Smooth muscle cell (in vitro differentiated cells): ENCODE results near the gene ANO1. TPM values are rescaled to one million over a fixed set of nuclear protein-coding genes. Genes with fewer than 3 reads are reported as not detected.

Source experiments
- DNase-seq: peaks from one replicate; lab custom pipeline; 2025; ENCODE audit not compliant: unreplicated experiment; lab: John Stamatoyannopoulos, UW
- H2AFZ ChIP-seq: fragments of 200-600 bp; sonication (generic); 2 replicates; pipeline ENCODE4 v1.6.0; 2016; ENCODE audit warnings: antibody characterized with exemption, low read depth, mild to moderate bottlenecking
- H3F3A ChIP-seq: fragments of 200-600 bp; sonication (generic); 2 replicates; pipeline ENCODE4 v1.6.0; 2017; ENCODE audit warnings: antibody characterized with exemption, low read depth
- H3K27ac ChIP-seq: fragments of 200-600 bp; sonication (generic); 2 replicates; pipeline ENCODE4 v1.5.1; 2016; ENCODE audit warnings: low read depth, mild to moderate bottlenecking
- H3K27me3 ChIP-seq: fragments of 200-600 bp; sonication (generic); 2 replicates; pipeline ENCODE4 v1.6.1; 2016; ENCODE audit warnings: low read depth, mild to moderate bottlenecking
- H3K36me3 ChIP-seq: fragments of 200-600 bp; sonication (generic); 2 replicates; pipeline ENCODE4 v1.5.1; 2016; ENCODE audit warnings: low read depth
- H3K4me1 ChIP-seq: fragments of 200-600 bp; sonication (generic); 2 replicates; pipeline ENCODE4 v1.5.1; 2016; ENCODE audit warnings: low read depth
- H3K4me2 ChIP-seq: fragments of 200-600 bp; sonication (generic); 2 replicates; pipeline ENCODE4 v1.6.0; 2016; ENCODE audit warnings: mild to moderate bottlenecking
- H3K4me3 ChIP-seq: fragments of 200-600 bp; sonication (generic); 2 replicates; pipeline ENCODE4 v1.5.1; 2016; ENCODE audit warnings: mild to moderate bottlenecking
- H3K79me2 ChIP-seq: fragments of 200-600 bp; sonication (generic); 2 replicates; pipeline ENCODE4 v1.6.0; 2016; ENCODE audit warnings: low read depth, mild to moderate bottlenecking
- H3K9ac ChIP-seq: fragments of 200-600 bp; sonication (generic); 2 replicates; pipeline ENCODE4 v1.6.0; 2016; ENCODE audit warnings: low read depth
- H3K9me3 ChIP-seq: fragments of 200-600 bp; sonication (generic); replicated peaks from 2 replicates; pipeline ENCODE4 v1.5.1; 2016; ENCODE audit warnings: low read depth
- H4K20me1 ChIP-seq: fragments of 200-600 bp; sonication (generic); 2 replicates; pipeline ENCODE4 v1.6.0; 2016; ENCODE audit warnings: low read depth
- CTCF ChIP-seq: fragments of 200-600 bp; sonication (generic); IDR thresholded peaks from 2 replicates; pipeline ENCODE4 v1.5.1; 2017; ENCODE audit warnings: borderline replicate concordance, mild to moderate bottlenecking, antibody characterized with exemption; ENCODE audit not compliant: insufficient read depth, poor library complexity, severe bottlenecking
- WGBS: methylation state at CpG from one replicate; pipeline ENCODE4 v1.1.7; 2016; ENCODE audit warnings: low lambda C conversion rate; 5-methylcytosine and 5-hydroxymethylcytosine counted together
- polyA plus RNA-seq: library from polyadenylated mRNA; unstranded; fragments of >200 nt; fragmentation: Nextera tagmentation; extraction: Ambion mirVana; gene quantifications from 2 replicates; pipeline ENCODE4 v1.2.1, GENCODE V29; 2016
- total RNA-seq: library from RNA; depleted of rRNA; stranded (reverse); fragments of >200 nt; gene quantifications from 2 replicates; pipeline ENCODE4 v1.2.3, GENCODE V29; 2014

The ANO1 gene
- total and polyA plus RNA-seq, 2 experiments from 2014 or later: 93.4 to 133 TPM

GRCh38 chr11:70064726-70065317 lies 13.3 kb upstream of the ANO1 start:
- 84% methylated on average over 8 of the region's 8 CpGs for WGBS
- H2AFZ ChIP-seq: no peak overlapping the region
- no peaks in the 10 kb centered on the region for H3K27me3 ChIP-seq
- no peaks in the 10 kb centered on the region for H3K9me3 ChIP-seq
- H3K4me1 ChIP-seq: peaks cover 4% of the 10 kb centered on the region
- H3K79me2 ChIP-seq: no peaks in the 10 kb centered on the region
- DNase-seq: no peak
- no peak for TF ChIP-seq CTCF
- H3K4me3 ChIP-seq: no peak overlapping the region
- H3F3A ChIP-seq: no peaks in the 10 kb centered on the region
- no peak overlapping the region for H3K27ac ChIP-seq
- H3K4me2 ChIP-seq: no peak overlapping the region
- no peaks in the 10 kb centered on the region for H4K20me1 ChIP-seq
- no peak overlapping the region for H3K9ac ChIP-seq
- H3K36me3 ChIP-seq: no peaks in the 10 kb centered on the region

GRCh38 chr11:70065318-70066135 lies 12.6 kb upstream of the ANO1 start:
- Histone ChIP-seq H3K4me1 (peaks cover 4% of the 10 kb centered on the region), H3K4me3 (no peak overlapping the region), H3K27me3 (no peaks in the 10 kb centered on the region), H3F3A (no peaks in the 10 kb centered on the region), H3K27ac (no peak overlapping the region), H2AFZ (no peak overlapping the region), H3K36me3 (no peaks in the 10 kb centered on the region), H3K9ac (no peak overlapping the region), H4K20me1 (no peaks in the 10 kb centered on the region), H3K4me2 (no peak overlapping the region), H3K9me3 (no peaks in the 10 kb centered on the region), H3K79me2 (no peaks in the 10 kb centered on the region)
- 94% methylated on average over 21 of the region's 25 CpGs for WGBS
- DNase-seq: no peak
- TF ChIP-seq CTCF: no peak

GRCh38 chr11:70066136-70066520 lies 12.0 kb upstream of the ANO1 start:
- no peaks in the 10 kb centered on the region for H4K20me1 ChIP-seq
- no peak overlapping the region for H3K4me3 ChIP-seq
- H3K9ac ChIP-seq: no peak overlapping the region
- no peak overlapping the region for H2AFZ ChIP-seq
- no peak overlapping the region for H3K4me2 ChIP-seq
- no peaks in the 10 kb centered on the region for H3K79me2 ChIP-seq
- no peak for DNase-seq
- H3K36me3 ChIP-seq: no peaks in the 10 kb centered on the region
- 95% methylated on average over 2 of the region's 2 CpGs for WGBS
- no peaks in the 10 kb centered on the region for H3F3A ChIP-seq
- peaks cover 4% of the 10 kb centered on the region for H3K4me1 ChIP-seq
- H3K27ac ChIP-seq: no peak overlapping the region
- no peaks in the 10 kb centered on the region for H3K27me3 ChIP-seq
- no peak for TF ChIP-seq CTCF
- no peaks in the 10 kb centered on the region for H3K9me3 ChIP-seq

DNA sequence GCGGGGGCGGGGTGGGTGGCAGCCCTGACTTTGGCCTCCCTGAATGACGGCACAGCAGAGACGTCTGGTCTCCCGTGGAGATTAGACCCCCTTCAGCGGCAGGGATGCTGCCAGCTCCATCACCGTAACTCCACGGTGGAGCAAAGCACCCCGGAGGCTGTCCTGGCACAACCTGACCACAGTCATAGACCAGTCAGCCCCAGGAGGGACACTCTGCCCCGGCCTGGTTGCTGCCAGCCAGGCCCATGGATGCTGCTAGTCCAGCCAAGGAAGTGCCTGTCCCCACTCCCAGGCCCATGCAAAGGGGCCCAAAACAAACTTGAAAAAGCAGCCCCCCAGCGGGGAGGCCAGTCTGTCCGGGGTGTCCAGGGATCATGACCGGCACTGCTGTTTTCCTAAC lies 11.5 kb upstream of the ANO1 start:
- TF ChIP-seq CTCF: no peak
- H4K20me1 ChIP-seq: no peaks in the 10 kb centered on the region
- no peak overlapping the region for H3K9ac ChIP-seq
- WGBS: 88% methylated on average over 12 of the region's 13 CpGs
- H3K4me3 ChIP-seq: no peak overlapping the region
- H3K27ac ChIP-seq: no peak overlapping the region
- H3K9me3 ChIP-seq: no peaks in the 10 kb centered on the region
- H3K4me1 ChIP-seq: peaks cover 7% of the 10 kb centered on the region
- H3K27me3 ChIP-seq: no peaks in the 10 kb centered on the region
- no peaks in the 10 kb centered on the region for H3K79me2 ChIP-seq
- H3F3A ChIP-seq: no peaks in the 10 kb centered on the region
- no peak for DNase-seq
- H3K36me3 ChIP-seq: no peaks in the 10 kb centered on the region
- no peak overlapping the region for H2AFZ ChIP-seq
- no peak overlapping the region for H3K4me2 ChIP-seq
